Activated T-cell treated with anti-CD3 and anti-CD28 coated beads, Interleukin-2, amount 50 U/mL, for 72 hours (primary cell): ENCODE measurements around the gene NRP1. TPM values are rescaled to one million over a fixed set of nuclear protein-coding genes. Genes with fewer than 3 reads are reported as not detected.
A peak's percentile ranks its signal among the peaks of the same experiment; 100 is the strongest.

ENCODE experiments used
- ATAC-seq, 2 donors: fragments of 150-1000 bp; cut with Tn5 transposase; replicated peaks in 1 of 2; 2 replicates each; pipeline ENCODE4 v1.10.0; 2021; ENCODE audit warnings: moderate library complexity in 2 of 2, mild to moderate bottlenecking in 1 of 2
- DNase-seq, 2 donors: peaks; one replicate each; pipeline ENCODE4 v3.0.0; 2021 to 2022; ENCODE audit warnings: mixed read lengths in 1 of 2
- H3K27ac Mint-ChIP-seq: one replicate; pipeline ENCODE4 v1.8.0; 2022; ENCODE audit warnings: mild to moderate bottlenecking, moderate library complexity, mixed read lengths
- H3K27me3 Mint-ChIP-seq: one replicate; pipeline ENCODE4 v1.8.0; 2022; ENCODE audit warnings: low read depth, mixed read lengths
- H3K36me3 Mint-ChIP-seq, 2 donors: one replicate each; pipeline ENCODE4 v1.8.0; 2022; ENCODE audit warnings: mixed read lengths in 2 of 2, mild to moderate bottlenecking in 1 of 2; ENCODE audit not compliant: insufficient read depth in 2 of 2
- H3K4me1 Mint-ChIP-seq: one replicate; pipeline ENCODE4 v1.8.0; 2022; ENCODE audit warnings: low read depth, mixed read lengths
- H3K4me3 Mint-ChIP-seq, 2 donors: one replicate each; pipeline ENCODE4 v1.8.0; 2022; ENCODE audit warnings: mild to moderate bottlenecking in 2 of 2, mixed read lengths in 2 of 2, moderate library complexity in 2 of 2
- H3K9me3 Mint-ChIP-seq, 2 donors: one replicate each; pipeline ENCODE4 v1.8.0; 2022; ENCODE audit warnings: mixed read lengths in 2 of 2
- total RNA-seq, 2 donors: library from RNA; stranded (reverse); gene quantifications; one replicate each; pipeline ENCODE4 v1.2.3, GENCODE V29; 2022

NRP1 gene
- total RNA-seq, 2 donors from 2014 or later: 0.72 to 0.84 TPM

GRCh38 chr10:33341637-33342036 lies 7.2 kb upstream of the NRP1 start:
- H3K36me3 Mint-ChIP-seq: peaks cover 0 to 8% of the 10 kb centered on the region in 2 donors
- no peak for DNase-seq
- peaks cover 69% of the 10 kb centered on the region for H3K27me3 Mint-ChIP-seq
- no peak for ATAC-seq
- H3K4me3 Mint-ChIP-seq: no peak overlapping the region
- peaks cover 8% of the 10 kb centered on the region for H3K4me1 Mint-ChIP-seq
- H3K27ac Mint-ChIP-seq: no peak overlapping the region
- peaks cover 3 to 6% of the 10 kb centered on the region in 2 donors for H3K9me3 Mint-ChIP-seq

GRCh38 chr10:33337326-33337957 lies 3.0 kb upstream of the NRP1 start:
- Mint-ChIP-seq H3K4me1 (peaks cover 18% of the 10 kb centered on the region), H3K4me3 (peak overlapping the region; percentile 64 to 71), H3K9me3 (no peaks in the 10 kb centered on the region), H3K27me3 (peaks cover 56% of the 10 kb centered on the region), H3K27ac (no peak overlapping the region), H3K36me3 (no peaks in the 10 kb centered on the region)
- DNase-seq (no peak), ATAC-seq (no peak)

- H3K27me3 Mint-ChIP-seq: peaks cover 63% of the 10 kb centered on the region
- DNase-seq: no peak
- peaks cover 16% of the 10 kb centered on the region for H3K4me1 Mint-ChIP-seq
- no peak overlapping the region for H3K27ac Mint-ChIP-seq
- no peaks in the 10 kb centered on the region for H3K36me3 Mint-ChIP-seq
- peak in 1 of 2 donors; percentile 20 for ATAC-seq
- H3K4me3 Mint-ChIP-seq: peak overlapping the region; percentile 72 to 83
- no peaks in the 10 kb centered on the region for H3K9me3 Mint-ChIP-seq
Measured at GRCh38 chr10:33336582-33337325, 2.3 kb upstream of the NRP1 start.

- Mint-ChIP-seq H3K27me3 (peaks cover 70% of the 10 kb centered on the region), H3K36me3 (no peaks in the 10 kb centered on the region)
- peak in 1 of 2 donors; percentile 6 for DNase-seq
Measured at GRCh38 chr10:33335801-33336581, 1.5 kb upstream of the NRP1 start.

GRCh38 chr10:33335551-33335800 lies 1.0 kb upstream of the NRP1 start:
- Mint-ChIP-seq H3K4me3 (peak overlapping the region; percentile 83 to 93), H3K27ac (no peak overlapping the region), H3K4me1 (peaks cover 17% of the 10 kb centered on the region), H3K27me3 (peaks cover 73% of the 10 kb centered on the region), H3K9me3 (no peaks in the 10 kb centered on the region), H3K36me3 (no peaks in the 10 kb centered on the region)
- ATAC-seq (no peak), DNase-seq (no peak)

More at GRCh38 chr10:33335801-33336581, 1.5 kb upstream of the NRP1 start:
- H3K27ac Mint-ChIP-seq: no peak overlapping the region
- H3K4me1 Mint-ChIP-seq: peaks cover 12% of the 10 kb centered on the region
- H3K4me3 Mint-ChIP-seq: peak overlapping the region; percentile 72 to 83
- ATAC-seq: peak; percentile 21 to 28
- H3K9me3 Mint-ChIP-seq: no peaks in the 10 kb centered on the region

- Mint-ChIP-seq H3K27me3 (peaks cover 75% of the 10 kb centered on the region), H3K36me3 (no peaks in the 10 kb centered on the region)
- peak; percentile 46 to 52 for DNase-seq
Measured at GRCh38 chr10:33334805-33335550, 511 bp upstream of the NRP1 start.

GRCh38 chr10:33333260-33334101 lies 986 bp downstream of the NRP1 start:
- peak overlapping the region; percentile 28 for H3K27ac Mint-ChIP-seq
- H3K27me3 Mint-ChIP-seq: peaks cover 72% of the 10 kb centered on the region
- no peaks in the 10 kb centered on the region for H3K9me3 Mint-ChIP-seq
- ATAC-seq (peak; percentile 37 to 43), DNase-seq (peak; percentile 32 to 35)
- H3K4me3 Mint-ChIP-seq: peak overlapping the region; percentile 83 to 93
- no peaks in the 10 kb centered on the region for H3K36me3 Mint-ChIP-seq
- peaks cover 20% of the 10 kb centered on the region for H3K4me1 Mint-ChIP-seq

More at GRCh38 chr10:33334805-33335550, 511 bp upstream of the NRP1 start:
- Mint-ChIP-seq H3K9me3 (no peaks in the 10 kb centered on the region), H3K27ac (no peak overlapping the region), H3K4me1 (peaks cover 20% of the 10 kb centered on the region), H3K4me3 (peak overlapping the region; percentile 83 to 93)
- ATAC-seq: peak; percentile 73 to 76

GRCh38 chr10:33332183-33333065 lies 2.0 kb downstream of the NRP1 start:
- DNase-seq: no peak
- H3K27me3 Mint-ChIP-seq: peaks cover 69% of the 10 kb centered on the region
- no peaks in the 10 kb centered on the region for H3K36me3 Mint-ChIP-seq
- H3K4me3 Mint-ChIP-seq: peak overlapping the region in 1 of 2 donors; percentile 32
- no peak overlapping the region for H3K27ac Mint-ChIP-seq
- H3K4me1 Mint-ChIP-seq: peaks cover 20% of the 10 kb centered on the region
- no peak for ATAC-seq
- H3K9me3 Mint-ChIP-seq: no peaks in the 10 kb centered on the region

GRCh38 chr10:33331379-33331694 lies 3.1 kb downstream of the NRP1 start:
- H3K4me1 Mint-ChIP-seq: peaks cover 20% of the 10 kb centered on the region
- H3K9me3 Mint-ChIP-seq: no peaks in the 10 kb centered on the region
- H3K36me3 Mint-ChIP-seq: no peaks in the 10 kb centered on the region
- H3K27me3 Mint-ChIP-seq: peaks cover 69% of the 10 kb centered on the region
- no peak overlapping the region for H3K4me3 Mint-ChIP-seq
- H3K27ac Mint-ChIP-seq: no peak overlapping the region
- ATAC-seq (no peak), DNase-seq (no peak)

GRCh38 chr10:33330543-33331378 lies 3.7 kb downstream of the NRP1 start:
- no peaks in the 10 kb centered on the region for H3K9me3 Mint-ChIP-seq
- no peak overlapping the region for H3K4me3 Mint-ChIP-seq
- H3K36me3 Mint-ChIP-seq: no peaks in the 10 kb centered on the region
- H3K27ac Mint-ChIP-seq: no peak overlapping the region
- ATAC-seq: peak; percentile 48 to 51
- peaks cover 70% of the 10 kb centered on the region for H3K27me3 Mint-ChIP-seq
- H3K4me1 Mint-ChIP-seq: peaks cover 20% of the 10 kb centered on the region
- DNase-seq: peak; percentile 76 to 80

GRCh38 chr10:33329178-33329577 lies 5.3 kb downstream of the NRP1 start:
- no peak overlapping the region for H3K27ac Mint-ChIP-seq
- peaks cover 20% of the 10 kb centered on the region for H3K4me1 Mint-ChIP-seq
- ATAC-seq (no peak), DNase-seq (no peak)
- H3K9me3 Mint-ChIP-seq: no peaks in the 10 kb centered on the region
- H3K4me3 Mint-ChIP-seq: no peak overlapping the region
- H3K36me3 Mint-ChIP-seq: no peaks in the 10 kb centered on the region
- H3K27me3 Mint-ChIP-seq: peaks cover 69% of the 10 kb centered on the region
